Stimulated activated naive CD4-positive, alpha-beta T cell treated with Interleukin-2 at 50 U/mL for 16 hours (primary cell): ENCODE measurements around the gene CXorf38.

Experiments used
- DNase-seq: peaks from one replicate; lab custom pipeline; 2025; lab: John Stamatoyannopoulos, UW

The CXorf38 gene, protein sequence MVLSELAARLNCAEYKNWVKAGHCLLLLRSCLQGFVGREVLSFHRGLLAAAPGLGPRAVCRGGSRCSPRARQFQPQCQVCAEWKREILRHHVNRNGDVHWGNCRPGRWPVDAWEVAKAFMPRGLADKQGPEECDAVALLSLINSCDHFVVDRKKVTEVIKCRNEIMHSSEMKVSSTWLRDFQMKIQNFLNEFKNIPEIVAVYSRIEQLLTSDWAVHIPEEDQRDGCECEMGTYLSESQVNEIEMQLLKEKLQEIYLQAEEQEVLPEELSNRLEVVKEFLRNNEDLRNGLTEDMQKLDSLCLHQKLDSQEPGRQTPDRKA

GRCh38 chrX:40647307-40648197 is at the start of gene CXorf38:
Gene CXorf38, minus strand, starts transcription at chrX:40647561. Its CDS starts 41 bp downstream, at chrX:40647520.
- peak; percentile 88 for DNase-seq

DNA sequence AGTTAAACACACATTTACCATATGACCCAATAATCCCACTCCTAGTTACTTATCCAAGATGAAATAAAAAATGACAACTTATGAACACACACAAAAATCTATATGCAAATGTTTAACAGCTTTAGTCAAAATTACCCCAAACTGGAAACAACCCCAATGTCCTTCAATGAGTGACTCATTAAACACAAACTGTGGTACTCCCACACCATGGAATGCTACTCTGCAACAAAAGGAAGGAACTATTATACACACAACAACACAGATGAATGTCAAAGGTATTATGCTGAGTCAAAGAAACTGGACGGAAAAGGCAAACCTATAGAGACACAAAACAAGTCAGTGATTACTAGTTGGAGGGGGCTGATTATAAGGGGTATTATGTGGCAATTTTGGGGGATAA is 47.4 kb upstream of the CXorf38 start:
- DNase-seq, result no peak

DNA sequence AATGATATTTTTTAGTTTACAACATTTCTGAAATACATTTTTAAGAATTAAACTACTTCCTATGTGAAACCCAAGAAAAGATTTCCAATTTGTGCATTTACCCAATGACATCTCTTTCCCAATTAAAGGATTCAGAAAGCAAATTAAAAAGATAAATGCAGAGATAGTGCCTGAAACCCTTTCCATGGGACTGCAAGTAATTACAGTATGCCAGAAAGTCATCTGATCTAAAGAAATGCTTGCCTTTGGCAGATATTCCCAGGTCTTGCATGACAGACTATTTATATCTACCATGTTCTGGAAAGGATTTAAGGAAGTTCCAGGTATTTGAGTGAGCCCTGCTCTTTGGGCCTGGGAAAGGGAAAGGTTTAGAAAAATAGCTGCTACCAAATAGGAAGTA is 41.6 kb upstream of the CXorf38 start:
- DNase-seq, result no peak

DNA sequence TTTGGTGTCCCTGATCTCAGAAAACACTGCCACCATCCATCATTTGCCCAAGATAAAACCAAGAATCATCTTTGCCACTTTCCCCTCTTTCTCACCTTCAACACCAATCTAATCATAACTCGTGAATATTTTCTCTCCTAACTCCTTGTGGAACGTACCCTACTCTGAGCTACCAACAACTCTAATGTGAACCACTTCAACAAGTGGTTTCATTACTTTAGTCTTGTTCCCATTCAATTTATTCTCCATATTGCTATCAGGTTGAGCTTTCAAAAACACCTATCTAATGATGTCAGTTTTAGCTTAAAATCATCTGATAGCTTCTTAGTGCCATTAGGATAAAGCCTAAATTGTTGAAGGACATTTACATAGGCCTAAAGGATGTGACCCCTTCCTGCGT is 39.8 kb upstream of the CXorf38 start:
- DNase-seq, result no peak

- no peak for DNase-seq
Observed at GRCh38 chrX:40685362-40685918, 38.1 kb upstream of the CXorf38 start.

DNA sequence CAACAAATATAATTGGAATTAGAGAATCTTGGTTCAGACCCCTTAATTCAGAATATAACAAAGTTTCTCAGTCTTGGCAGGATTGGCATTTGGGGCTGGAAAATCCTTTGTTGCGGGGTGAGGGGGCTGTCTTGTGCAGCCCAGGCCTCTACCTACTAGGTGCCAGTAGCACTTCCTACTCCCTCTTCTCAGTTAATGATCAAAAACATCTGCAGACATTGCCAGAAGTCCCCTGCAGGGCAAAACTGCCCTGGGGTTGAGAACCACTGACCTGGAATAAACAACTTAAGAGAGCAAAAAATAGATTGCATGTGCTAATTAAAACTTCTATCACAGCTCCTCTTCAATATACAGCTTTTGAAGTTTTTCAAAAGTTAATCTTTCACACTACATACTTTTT is 36.7 kb upstream of the CXorf38 start:
- no peak for DNase-seq

DNA sequence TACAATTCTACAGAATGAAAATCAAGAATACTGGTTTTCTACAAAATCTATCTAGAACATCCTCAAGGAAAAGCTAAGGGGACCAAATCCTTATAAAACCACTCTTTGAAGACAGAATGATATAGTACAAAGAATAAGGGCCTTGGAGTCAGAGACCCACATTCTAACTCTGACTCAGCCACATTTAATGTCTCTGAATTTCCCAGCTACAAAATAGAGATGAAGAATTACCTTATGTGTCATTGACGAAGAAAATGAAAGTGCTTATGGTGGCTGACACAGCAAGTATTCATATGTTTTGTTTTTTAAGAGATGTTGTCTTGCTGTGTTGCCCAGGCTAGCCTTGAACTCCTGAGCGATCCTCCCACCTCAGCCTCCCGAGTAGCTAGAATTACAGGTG is 35.9 kb upstream of the CXorf38 start:
- no peak for DNase-seq

- no peak for DNase-seq
Observed at GRCh38 chrX:40671126-40671525, 23.8 kb upstream of the CXorf38 start.

GRCh38 chrX:40663880-40664630 is 16.7 kb upstream of the CXorf38 start:
- DNase-seq, result no peak

- DNase-seq, result no peak
Observed at GRCh38 chrX:40663078-40663740, 15.8 kb upstream of the CXorf38 start.

GRCh38 chrX:40661489-40661888 is 14.1 kb upstream of the CXorf38 start:
- DNase-seq, result no peak

- DNase-seq, result no peak
Observed at GRCh38 chrX:40660381-40660780, 13.0 kb upstream of the CXorf38 start.

DNA sequence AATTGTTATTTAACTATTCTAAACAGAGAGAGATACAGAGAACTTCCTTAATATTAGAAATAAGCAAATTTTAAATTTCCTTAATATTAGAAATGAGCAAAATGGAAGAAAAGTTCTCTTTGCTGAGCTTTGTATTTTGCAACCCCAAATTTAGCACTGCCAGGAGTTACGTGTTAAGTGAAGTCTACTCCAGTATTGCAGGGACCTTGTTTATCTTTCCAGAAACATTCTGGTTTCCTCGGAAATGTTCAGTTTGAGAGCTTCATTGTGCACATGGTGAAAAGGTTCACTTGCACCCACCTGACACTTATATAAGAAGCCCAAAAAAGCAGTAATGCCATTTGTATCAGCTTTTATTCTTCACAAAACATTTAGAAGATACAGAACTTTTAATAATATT is 6.2 kb upstream of the CXorf38 start:
- no peak for DNase-seq

DNA sequence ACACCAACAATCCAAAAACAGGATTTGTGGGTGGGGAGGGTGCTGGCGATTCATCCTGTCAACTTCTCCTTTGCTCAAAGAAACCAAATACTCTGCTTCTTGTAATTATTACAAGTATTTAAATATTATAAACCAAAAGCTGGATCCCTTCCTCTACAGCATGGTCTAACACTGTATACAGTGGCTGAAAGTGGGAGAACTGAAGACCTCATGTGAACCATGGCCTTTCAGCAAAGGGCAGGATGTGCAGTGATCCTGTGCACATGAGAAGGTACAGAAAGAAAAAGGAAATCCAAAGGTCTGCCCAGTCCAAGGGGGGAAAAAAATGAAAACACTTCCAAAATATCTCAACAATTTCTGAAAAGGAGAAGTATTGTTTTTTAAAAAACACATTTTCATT is 5.3 kb upstream of the CXorf38 start:
- no peak for DNase-seq

DNA sequence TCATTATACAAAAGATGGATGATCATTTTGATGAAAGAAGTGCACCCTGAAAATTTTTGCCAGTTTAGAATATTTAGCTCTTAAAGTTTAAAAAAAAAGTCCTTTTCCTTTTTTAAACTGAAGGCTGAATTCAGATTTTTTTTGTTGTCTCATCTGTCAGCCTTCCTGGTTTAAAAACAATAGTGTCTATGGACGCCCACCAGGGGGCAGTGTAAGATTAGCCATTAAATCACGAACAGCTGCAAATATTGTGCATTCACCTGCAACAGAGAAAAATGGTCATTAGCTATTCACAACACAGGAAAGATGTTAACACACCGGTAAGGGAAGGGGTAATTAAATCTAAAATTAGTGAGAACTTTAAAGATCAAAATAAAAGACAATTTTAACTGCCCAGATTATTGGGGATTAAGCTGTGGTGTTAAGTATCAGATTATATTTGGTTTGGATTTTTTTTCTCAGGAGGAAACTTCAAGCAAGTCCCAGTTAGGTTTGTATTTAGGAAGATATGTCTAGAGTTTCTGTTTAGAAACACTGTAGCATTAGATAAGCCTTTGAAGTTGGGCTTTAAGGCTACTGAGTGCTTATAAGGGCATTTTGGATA is 4.4 kb upstream of the CXorf38 start:
- peak; percentile 50 for DNase-seq

- DNase-seq, result peak; percentile 12
Observed at GRCh38 chrX:40646489-40647306, 663 bp downstream of the CXorf38 start.

DNA sequence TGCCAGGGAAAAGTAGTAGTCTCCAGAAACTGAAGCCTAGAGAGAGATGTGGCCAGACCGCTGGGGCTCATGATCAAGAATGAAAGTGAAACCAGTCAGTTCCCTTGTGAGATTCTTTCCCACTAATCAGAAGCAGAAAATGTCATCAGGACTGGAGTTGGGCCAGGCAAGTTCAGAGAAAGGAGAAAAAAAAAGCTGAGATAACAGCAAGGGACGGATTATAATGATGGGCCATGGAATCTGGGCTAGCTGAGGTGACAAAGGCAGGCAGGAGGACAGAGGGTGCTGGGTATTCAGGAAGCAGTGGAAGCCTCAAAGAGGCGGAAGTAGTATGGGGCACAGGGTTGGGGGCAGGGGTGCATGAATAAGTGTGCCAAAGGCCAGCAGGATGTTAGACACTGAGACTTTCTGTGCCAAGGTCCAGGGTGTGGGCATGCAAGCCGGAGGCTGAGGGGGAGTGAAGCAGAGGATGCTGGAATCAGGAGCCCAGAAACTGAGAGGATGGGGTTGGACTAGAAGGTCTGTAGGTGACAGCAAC is 2.5 kb downstream of the CXorf38 start:
- peak; percentile 1 for DNase-seq

GRCh38 chrX:40644176-40644575 is 3.2 kb downstream of the CXorf38 start:
- DNase-seq, result no peak

DNA sequence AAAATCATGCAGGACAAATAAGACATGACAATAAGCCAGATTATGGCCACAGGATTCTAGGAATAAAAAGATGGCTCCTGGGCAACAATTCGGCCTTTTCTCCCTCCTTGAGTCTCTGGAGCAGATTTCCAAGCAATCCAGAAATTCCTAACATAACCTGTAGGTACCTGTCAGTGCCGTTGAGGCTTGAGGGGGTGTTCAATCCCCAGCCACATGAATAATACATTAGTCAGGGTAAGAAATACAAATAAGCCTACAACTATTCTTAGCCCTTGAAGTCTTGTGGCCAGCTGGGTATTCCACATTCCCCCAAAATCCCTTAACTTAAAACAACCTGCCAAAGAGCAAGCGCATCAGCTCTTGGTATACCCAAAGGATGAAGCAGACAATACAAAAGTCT is 9.7 kb downstream of the CXorf38 start:
- no peak for DNase-seq

- no peak for DNase-seq
Observed at GRCh38 chrX:40632199-40632598, 15.2 kb downstream of the CXorf38 start.
